ENCODE measurements around the gene MORN1.

Gene MORN1

GRCh38 chr1:2372551-2373490 lies 18.5 kb downstream of the MORN1 start:
- DNase-seq: no peak

GRCh38 chr1:2368053-2368744 lies 23.2 kb downstream of the MORN1 start:
- DNase-seq: no peak

GRCh38 chr1:2363847-2364513 lies 27.4 kb downstream of the MORN1 start:
- DNase-seq: no peak

- DNase-seq: no peak
Measured at GRCh38 chr1:2360588-2361364, 30.6 kb downstream of the MORN1 start.

- no peak for DNase-seq
Measured at GRCh38 chr1:2358651-2359640, 32.4 kb downstream of the MORN1 start.

GRCh38 chr1:2358072-2358471 lies 33.3 kb downstream of the MORN1 start:
- DNase-seq: no peak

- no peak for DNase-seq
Measured at GRCh38 chr1:2356911-2357845, 34.2 kb downstream of the MORN1 start.

GRCh38 chr1:2356401-2356800 lies 35.0 kb downstream of the MORN1 start:
- no peak for DNase-seq

GRCh38 chr1:2355373-2356261 lies 35.7 kb downstream of the MORN1 start:
- no peak for DNase-seq

GRCh38 chr1:2354511-2355372 lies 36.6 kb downstream of the MORN1 start:
- no peak for DNase-seq

- no peak for DNase-seq
Measured at GRCh38 chr1:2353551-2354438, 37.6 kb downstream of the MORN1 start.

GRCh38 chr1:2352897-2353550 lies 38.3 kb downstream of the MORN1 start:
- DNase-seq: no peak

GRCh38 chr1:2352341-2352896 lies 38.9 kb downstream of the MORN1 start:
- DNase-seq: no peak

- DNase-seq: no peak
Measured at GRCh38 chr1:2351723-2352122, 39.6 kb downstream of the MORN1 start.

- DNase-seq: no peak
Measured at GRCh38 chr1:2350911-2351655, 40.3 kb downstream of the MORN1 start.

- no peak for DNase-seq
Measured at GRCh38 chr1:2350501-2350900, 40.9 kb downstream of the MORN1 start.

Data from NCI-H1417 treated with DMSO at 0.1 percent for 48 hours (cell line).